Activated CD8-positive, alpha-beta memory T cell treated with anti-CD3 and anti-CD28 coated beads, Interleukin-2, amount 50 U/mL, for 24 hours (primary cell): Measurements from ENCODE around the gene DIO3.

Experiments
- DNase-seq: peaks from one replicate; pipeline ENCODE4 v3.0.0-alpha.2; 2020; ENCODE audit errors: extremely low read depth

DIO3 gene

GRCh38 chr14:101561145-101561896 lies at the start of gene DIO3:
Gene DIO3, plus strand, starts transcription at chr14:101561495.
- no peak for DNase-seq

GRCh38 chr14:101511620-101512375 lies 49.5 kb upstream of the DIO3 start:
- no peak for DNase-seq

- DNase-seq, result no peak
Measured at GRCh38 chr14:101512376-101512695, 49.0 kb upstream of the DIO3 start.

GRCh38 chr14:101514136-101514535 lies 47.2 kb upstream of the DIO3 start:
- no peak for DNase-seq

- no peak for DNase-seq
Measured at GRCh38 chr14:101516401-101516800, 44.9 kb upstream of the DIO3 start.

- DNase-seq, result no peak
Measured at GRCh38 chr14:101518611-101519473, 42.5 kb upstream of the DIO3 start.

- DNase-seq, result no peak
Measured at GRCh38 chr14:101520621-101521472, 40.4 kb upstream of the DIO3 start.

- DNase-seq, result no peak
Measured at GRCh38 chr14:101521473-101521915, 39.8 kb upstream of the DIO3 start.

- no peak for DNase-seq
Measured at GRCh38 chr14:101521978-101522377, 39.3 kb upstream of the DIO3 start.

- no peak for DNase-seq
Measured at GRCh38 chr14:101525640-101526527, 35.4 kb upstream of the DIO3 start.

- no peak for DNase-seq
Measured at GRCh38 chr14:101527987-101528386, 33.3 kb upstream of the DIO3 start.

- no peak for DNase-seq
Measured at GRCh38 chr14:101529079-101529478, 32.2 kb upstream of the DIO3 start.

GRCh38 chr14:101534198-101534597 lies 27.1 kb upstream of the DIO3 start:
- DNase-seq, result no peak

- DNase-seq, result no peak
Measured at GRCh38 chr14:101535232-101535631, 26.1 kb upstream of the DIO3 start.

- no peak for DNase-seq
Measured at GRCh38 chr14:101535701-101536207, 25.5 kb upstream of the DIO3 start.

GRCh38 chr14:101537286-101537685 lies 24.0 kb upstream of the DIO3 start:
- no peak for DNase-seq

GRCh38 chr14:101538878-101539277 lies 22.4 kb upstream of the DIO3 start:
- no peak for DNase-seq

GRCh38 chr14:101539880-101540279 lies 21.4 kb upstream of the DIO3 start:
- DNase-seq, result no peak

GRCh38 chr14:101540481-101541462 lies 20.5 kb upstream of the DIO3 start:
- no peak for DNase-seq
